Measurements from ENCODE around the gene CCSER2.
"Not testable (repeated sequence)": the region's sequence is repeated elsewhere in the genome, so short reads cannot be mapped to it uniquely, and the experiment has no call there.

CCSER2 gene

GRCh38 chr10:84497978-84498377, 169.6 kb downstream of the CCSER2 start:
- no peak for DNase-seq
- no peaks in the 10 kb centered on the region for H3K4me1 ChIP-seq (ENCODE audit: control insufficient read depth, insufficient read depth, low read length, poor library complexity, severe bottlenecking)
- no peak overlapping the region for H3K27ac ChIP-seq (ENCODE audit: insufficient read depth, low read length, poor library complexity, severe bottlenecking)
- no peaks in the 10 kb centered on the region for H3K9me3 ChIP-seq (ENCODE audit: control insufficient read depth, low read length)
- no peak overlapping the region for H3K4me3 ChIP-seq (ENCODE audit: insufficient read depth, low read depth, low read length, poor library complexity, severe bottlenecking)
- H3K36me3 ChIP-seq (ENCODE audit: control insufficient read depth, insufficient read depth, low read length) = peaks cover 8% of the 10 kb centered on the region
- H3K27me3 ChIP-seq (replicated peaks; ENCODE audit: control insufficient read depth, insufficient read depth, low read length, poor library complexity, severe bottlenecking) = no peaks in the 10 kb centered on the region

- DNase-seq; H3K9me3 ChIP-seq (ENCODE audit: control insufficient read depth, low read length); H3K27me3 ChIP-seq (replicated peaks; ENCODE audit: control insufficient read depth, insufficient read depth, low read length, poor library complexity, severe bottlenecking); H3K4me1 ChIP-seq (ENCODE audit: control insufficient read depth, insufficient read depth, low read length, poor library complexity, severe bottlenecking); H3K27ac ChIP-seq (ENCODE audit: insufficient read depth, low read length, poor library complexity, severe bottlenecking); H3K36me3 ChIP-seq (ENCODE audit: control insufficient read depth, insufficient read depth, low read length); H3K4me3 ChIP-seq (ENCODE audit: insufficient read depth, low read depth, low read length, poor library complexity, severe bottlenecking): not testable (repeated sequence)
These were observed 170.7 kb downstream of the CCSER2 start for GRCh38 chr10:84499039-84499438.

GRCh38 chr10:84499846-84500245, 171.5 kb downstream of the CCSER2 start:
- H3K9me3 ChIP-seq (ENCODE audit: control insufficient read depth, low read length) = no peaks in the 10 kb centered on the region
- H3K4me3 ChIP-seq (ENCODE audit: insufficient read depth, low read depth, low read length, poor library complexity, severe bottlenecking) = no peak overlapping the region
- no peaks in the 10 kb centered on the region for H3K4me1 ChIP-seq (ENCODE audit: control insufficient read depth, insufficient read depth, low read length, poor library complexity, severe bottlenecking)
- no peak overlapping the region for H3K27ac ChIP-seq (ENCODE audit: insufficient read depth, low read length, poor library complexity, severe bottlenecking)
- H3K36me3 ChIP-seq (ENCODE audit: control insufficient read depth, insufficient read depth, low read length) = peaks cover 8% of the 10 kb centered on the region
- no peak for DNase-seq
- no peaks in the 10 kb centered on the region for H3K27me3 ChIP-seq (replicated peaks; ENCODE audit: control insufficient read depth, insufficient read depth, low read length, poor library complexity, severe bottlenecking)

- Histone ChIP-seq H3K9me3 (ENCODE audit: control insufficient read depth, low read length) (no peaks in the 10 kb centered on the region), H3K27ac (ENCODE audit: insufficient read depth, low read length, poor library complexity, severe bottlenecking) (no peak overlapping the region), H3K36me3 (ENCODE audit: control insufficient read depth, insufficient read depth, low read length) (peaks cover 11% of the 10 kb centered on the region), H3K4me1 (ENCODE audit: control insufficient read depth, insufficient read depth, low read length, poor library complexity, severe bottlenecking) (no peaks in the 10 kb centered on the region), H3K27me3 (replicated peaks; ENCODE audit: control insufficient read depth, insufficient read depth, low read length, poor library complexity, severe bottlenecking) (no peaks in the 10 kb centered on the region), H3K4me3 (ENCODE audit: insufficient read depth, low read depth, low read length, poor library complexity, severe bottlenecking) (no peak overlapping the region)
- no peak for DNase-seq
These were observed 181.7 kb downstream of the CCSER2 start for GRCh38 chr10:84510121-84510520.

GRCh38 chr10:84511106-84511505, 182.7 kb downstream of the CCSER2 start:
- Histone ChIP-seq H3K27ac (ENCODE audit: insufficient read depth, low read length, poor library complexity, severe bottlenecking) (no peak overlapping the region), H3K36me3 (ENCODE audit: control insufficient read depth, insufficient read depth, low read length) (peaks cover 11% of the 10 kb centered on the region), H3K9me3 (ENCODE audit: control insufficient read depth, low read length) (no peaks in the 10 kb centered on the region), H3K27me3 (replicated peaks; ENCODE audit: control insufficient read depth, insufficient read depth, low read length, poor library complexity, severe bottlenecking) (no peaks in the 10 kb centered on the region), H3K4me1 (ENCODE audit: control insufficient read depth, insufficient read depth, low read length, poor library complexity, severe bottlenecking) (no peaks in the 10 kb centered on the region), H3K4me3 (ENCODE audit: insufficient read depth, low read depth, low read length, poor library complexity, severe bottlenecking) (no peak overlapping the region)
- DNase-seq = no peak

- Histone ChIP-seq H3K27me3 (replicated peaks; ENCODE audit: control insufficient read depth, insufficient read depth, low read length, poor library complexity, severe bottlenecking) (no peaks in the 10 kb centered on the region), H3K9me3 (ENCODE audit: control insufficient read depth, low read length) (no peaks in the 10 kb centered on the region), H3K36me3 (ENCODE audit: control insufficient read depth, insufficient read depth, low read length) (peaks cover 11% of the 10 kb centered on the region), H3K27ac (ENCODE audit: insufficient read depth, low read length, poor library complexity, severe bottlenecking) (no peak overlapping the region), H3K4me1 (ENCODE audit: control insufficient read depth, insufficient read depth, low read length, poor library complexity, severe bottlenecking) (no peaks in the 10 kb centered on the region), H3K4me3 (ENCODE audit: insufficient read depth, low read depth, low read length, poor library complexity, severe bottlenecking) (no peak overlapping the region)
- DNase-seq = no peak
These were observed 183.4 kb downstream of the CCSER2 start for GRCh38 chr10:84511709-84512285.

- H3K27ac ChIP-seq (ENCODE audit: insufficient read depth, low read length, poor library complexity, severe bottlenecking) = no peak overlapping the region
- DNase-seq = no peak
- H3K4me1 ChIP-seq (ENCODE audit: control insufficient read depth, insufficient read depth, low read length, poor library complexity, severe bottlenecking) = no peaks in the 10 kb centered on the region
- no peaks in the 10 kb centered on the region for H3K9me3 ChIP-seq (ENCODE audit: control insufficient read depth, low read length)
- H3K4me3 ChIP-seq (ENCODE audit: insufficient read depth, low read depth, low read length, poor library complexity, severe bottlenecking) = no peak overlapping the region
- H3K27me3 ChIP-seq (replicated peaks; ENCODE audit: control insufficient read depth, insufficient read depth, low read length, poor library complexity, severe bottlenecking) = no peaks in the 10 kb centered on the region
- peaks cover 11% of the 10 kb centered on the region for H3K36me3 ChIP-seq (ENCODE audit: control insufficient read depth, insufficient read depth, low read length)
These were observed 189.2 kb downstream of the CCSER2 start for GRCh38 chr10:84517554-84517953.

- Histone ChIP-seq H3K27ac (ENCODE audit: insufficient read depth, low read length, poor library complexity, severe bottlenecking) (no peak overlapping the region), H3K4me1 (ENCODE audit: control insufficient read depth, insufficient read depth, low read length, poor library complexity, severe bottlenecking) (no peaks in the 10 kb centered on the region), H3K4me3 (ENCODE audit: insufficient read depth, low read depth, low read length, poor library complexity, severe bottlenecking) (no peak overlapping the region), H3K9me3 (ENCODE audit: control insufficient read depth, low read length) (no peaks in the 10 kb centered on the region), H3K36me3 (ENCODE audit: control insufficient read depth, insufficient read depth, low read length) (peaks cover under 1% of the 10 kb centered on the region), H3K27me3 (replicated peaks; ENCODE audit: control insufficient read depth, insufficient read depth, low read length, poor library complexity, severe bottlenecking) (no peaks in the 10 kb centered on the region)
- DNase-seq = no peak
These were observed 190.8 kb downstream of the CCSER2 start for GRCh38 chr10:84519235-84519634.

GRCh38 chr10:84521013-84521412, 192.6 kb downstream of the CCSER2 start:
- Histone ChIP-seq H3K27me3 (replicated peaks; ENCODE audit: control insufficient read depth, insufficient read depth, low read length, poor library complexity, severe bottlenecking) (no peaks in the 10 kb centered on the region), H3K4me1 (ENCODE audit: control insufficient read depth, insufficient read depth, low read length, poor library complexity, severe bottlenecking) (no peaks in the 10 kb centered on the region), H3K36me3 (ENCODE audit: control insufficient read depth, insufficient read depth, low read length) (no peaks in the 10 kb centered on the region), H3K27ac (ENCODE audit: insufficient read depth, low read length, poor library complexity, severe bottlenecking) (no peak overlapping the region), H3K4me3 (ENCODE audit: insufficient read depth, low read depth, low read length, poor library complexity, severe bottlenecking) (no peak overlapping the region), H3K9me3 (ENCODE audit: control insufficient read depth, low read length) (no peaks in the 10 kb centered on the region)
- DNase-seq = no peak

- Histone ChIP-seq H3K4me1 (ENCODE audit: control insufficient read depth, insufficient read depth, low read length, poor library complexity, severe bottlenecking) (no peaks in the 10 kb centered on the region), H3K27ac (ENCODE audit: insufficient read depth, low read length, poor library complexity, severe bottlenecking) (no peak overlapping the region), H3K9me3 (ENCODE audit: control insufficient read depth, low read length) (no peaks in the 10 kb centered on the region), H3K4me3 (ENCODE audit: insufficient read depth, low read depth, low read length, poor library complexity, severe bottlenecking) (no peak overlapping the region), H3K27me3 (replicated peaks; ENCODE audit: control insufficient read depth, insufficient read depth, low read length, poor library complexity, severe bottlenecking) (no peaks in the 10 kb centered on the region), H3K36me3 (ENCODE audit: control insufficient read depth, insufficient read depth, low read length) (no peaks in the 10 kb centered on the region)
- no peak for DNase-seq
These were observed 193.1 kb downstream of the CCSER2 start for GRCh38 chr10:84521468-84521867.
